ENCODE data around the gene DBH. TPM values are rescaled to one million over a fixed set of nuclear protein-coding genes. Genes with fewer than 3 reads are reported as not detected.

Gene DBH
- under 1 TPM in 1 of 2 donors, not detected in 1; 0.06 TPM for total RNA-seq
- polyA plus RNA-seq (ENCODE audit: insufficient read depth, low read depth, low replicate concordance), result not detected
- long read RNA-seq, donor 1, result 0 reads
- long read RNA-seq, donor 2, result 0 reads

- intact Hi-C loops (cut with DNase I; ENCODE audit: low total_unique reads), result no loop called here
Measured at GRCh38 chr9:133635533-133636531, at the start of gene DBH. TSS of gene DBH (plus strand) at chr9:133636363. CDS start at chr9:133636372, 9 bp downstream.

GRCh38 chr9:133587051-133587450, 49.1 kb upstream of the DBH start:
- Histone ChIP-seq H3K4me1 (peaks cover 11% of the 10 kb centered on the region), H3K9me3 (no peaks in the 10 kb centered on the region), H3K36me3 (ENCODE audit: low read depth, missing control alignments) (no peaks in the 10 kb centered on the region), H3K4me3 (no peak overlapping the region), H3K27me3 (no peaks in the 10 kb centered on the region), H3K27ac (no peak overlapping the region)
- 93% methylated on average over 8 of the region's 8 CpGs for WGBS, 2 donors
- DNase-seq, result no peak
- TF ChIP-seq POLR2A (IDR thresholded peaks at IDR 0.05), result no peak
- TF ChIP-seq CTCF (IDR thresholded peaks at IDR 0.05), result no peak
- intact Hi-C loops (cut with DNase I; ENCODE audit: low total_unique reads), result no loop called here

More at GRCh38 chr9:133635533-133636531, at the start of gene DBH:
- Histone ChIP-seq H3K4me1 (peaks cover 5% of the 10 kb centered on the region), H3K36me3 (ENCODE audit: low read depth, missing control alignments) (no peaks in the 10 kb centered on the region), H3K27me3 (no peaks in the 10 kb centered on the region), H3K27ac (no peak within 1 kb of the TSS), H3K9me3 (no peaks in the 10 kb centered on the region), H3K4me3 (no peak within 1 kb of the TSS)
- WGBS, 2 donors, result 91 to 93% methylated on average over 12 to 24 of the region's 24 CpGs
- no peak for DNase-seq
- no peak for TF ChIP-seq CTCF (IDR thresholded peaks at IDR 0.05)
- no peak for TF ChIP-seq POLR2A (IDR thresholded peaks at IDR 0.05)

- TF ChIP-seq POLR2A (IDR thresholded peaks at IDR 0.05) (no peak), CTCF (IDR thresholded peaks at IDR 0.05) (no peak)
- 92 to 100% methylated on average over 1 to 6 of the region's 6 CpGs for WGBS, 2 donors
- Histone ChIP-seq H3K4me1 (peaks cover 11% of the 10 kb centered on the region), H3K36me3 (ENCODE audit: low read depth, missing control alignments) (no peaks in the 10 kb centered on the region), H3K27ac (no peak overlapping the region), H3K4me3 (no peak overlapping the region), H3K9me3 (no peaks in the 10 kb centered on the region), H3K27me3 (no peaks in the 10 kb centered on the region)
- no peak for DNase-seq
- intact Hi-C loops (cut with DNase I; ENCODE audit: low total_unique reads), result no loop called here
Measured at GRCh38 chr9:133587466-133587865, 48.7 kb upstream of the DBH start.

GRCh38 chr9:133589454-133590227, 46.5 kb upstream of the DBH start:
- peaks cover 7% of the 10 kb centered on the region for H3K4me1 ChIP-seq
- intact Hi-C loops (cut with DNase I; ENCODE audit: low total_unique reads), result no loop called here

More at GRCh38 chr9:133589454-133590227, 46.5 kb upstream of the DBH start:
- H3K36me3 ChIP-seq (ENCODE audit: low read depth, missing control alignments), result no peaks in the 10 kb centered on the region
- H3K27ac ChIP-seq, result no peak overlapping the region
- no peak for TF ChIP-seq POLR2A (IDR thresholded peaks at IDR 0.05)
- TF ChIP-seq CTCF (IDR thresholded peaks at IDR 0.05), result peak; percentile 30 to 68 (median 60)
- 30 to 49% methylated on average over 11 to 19 of the region's 19 CpGs for WGBS, 2 donors
- H3K4me3 ChIP-seq, result no peak overlapping the region
- no peaks in the 10 kb centered on the region for H3K27me3 ChIP-seq
- no peaks in the 10 kb centered on the region for H3K9me3 ChIP-seq
- DNase-seq, result peak; percentile 74
